Panc1 (cell line): Measurements from ENCODE around the gene STS. TPM values are rescaled to one million over a fixed set of nuclear protein-coding genes. Genes with fewer than 3 reads are reported as not detected.

Experiments used
- ATAC-seq: fragments of 200-7000 bp; cut with Tn5 transposase; 2 replicates; pipeline ENCODE4 v1.9.1; 2020; ENCODE audit warnings: mild to moderate bottlenecking, moderate library complexity
- BruUV-seq: library from RNA; stranded (reverse); fragments of 400-500 nt; replicated peaks from 2 replicates; lab custom pipeline; 2021; lab: Mats Ljungman, UMichigan
- CTCF ChIA-PET: fragments of 300-600 bp; sonication (Branson Sonifier 250); formaldehyde crosslinking; loops from one replicate; lab custom pipeline; 2022; ENCODE audit warnings: antibody characterized with exemption; lab: Charles Lee
- POLR2A ChIA-PET: fragments of 300-600 bp; sonication (Branson Sonifier 250); formaldehyde crosslinking; loops from one replicate; lab custom pipeline; 2022; ENCODE audit warnings: antibody characterized with exemption; lab: Charles Lee
- DNase-seq: peaks from one replicate; pipeline ENCODE4 v3.0.0-alpha.2; 2010; ENCODE audit warnings: low read depth, low spot score
- H3K27ac ChIP-seq: 2 replicates; pipeline ENCODE4 v1.5.1; 2011; ENCODE audit warnings: mild to moderate bottlenecking, low read length, inconsistent platforms
- H3K27me3 ChIP-seq: fragments of 200-500 bp; sonication (Bioruptor generic); 2 replicates; pipeline ENCODE4 v1.6.0; 2014; ENCODE audit warnings: low read length, inconsistent platforms; ENCODE audit not compliant: control insufficient read depth, insufficient read depth
- H3K36me3 ChIP-seq: fragments of 200-500 bp; sonication (Bioruptor generic); 2 replicates; pipeline ENCODE4 v1.5.1; 2014; ENCODE audit warnings: inconsistent platforms, mild to moderate bottlenecking, low read length, moderate library complexity; ENCODE audit not compliant: control insufficient read depth, insufficient read depth
- H3K4me1 ChIP-seq: 2 replicates; pipeline ENCODE4 v1.5.1; 2011; ENCODE audit warnings: inconsistent platforms, mild to moderate bottlenecking, low read length, moderate library complexity; ENCODE audit not compliant: control insufficient read depth, insufficient read depth
- H3K4me3 ChIP-seq, 2 experiments: 2 replicates each; pipeline ENCODE4 v1.5.1; 2011 to 2012; ENCODE audit warnings: low read depth in 2 of 2, low read length in 2 of 2, mild to moderate bottlenecking in 2 of 2, inconsistent platforms in 1 of 2, moderate library complexity in 1 of 2
- H3K9me3 ChIP-seq: fragments of 200-500 bp; sonication (Bioruptor generic); 2 replicates; pipeline ENCODE4 v1.5.1; 2014; ENCODE audit warnings: low read depth, mild to moderate bottlenecking, inconsistent platforms, low read length, moderate library complexity; ENCODE audit not compliant: control insufficient read depth, insufficient read depth
- POLR2AphosphoS5 ChIP-seq: IDR thresholded peaks from 2 replicates; pipeline ENCODE4 v1.6.1; 2012; ENCODE audit warnings: mild to moderate bottlenecking, low read depth, low read length, moderate library complexity
- REST ChIP-seq, 2 experiments: IDR thresholded peaks; 2 replicates each; pipeline ENCODE4 v1.6.1; 2011 to 2012; ENCODE audit warnings: low read depth in 2 of 2, control low read depth in 1 of 2, low read length in 1 of 2, mild to moderate bottlenecking in 1 of 2, moderate library complexity in 1 of 2; ENCODE audit not compliant: insufficient read depth in 1 of 2
- SIN3A ChIP-seq: IDR thresholded peaks from 2 replicates; pipeline ENCODE4 v1.6.1; 2012; ENCODE audit warnings: low read depth, mild to moderate bottlenecking, low read length, moderate library complexity, borderline replicate concordance; ENCODE audit not compliant: insufficient read depth
- TCF7L2 ChIP-seq: IDR thresholded peaks from 2 replicates; pipeline ENCODE4 v1.6.1; 2011; ENCODE audit warnings: mild to moderate bottlenecking, low read depth, low read length, inconsistent platforms
- in situ Hi-C: cut with HindIII; loops from 2 replicates; pipeline ENCODE4 v1.10.0; 2016; ENCODE audit warnings: low sequenced_read_pairs, low pct_unique_long_range_greater_than_20kb
- intact Hi-C: fragments of 100-400 bp; cut with micrococcal nuclease; formaldehyde crosslinking; loops from one replicate; pipeline ENCODE4 v1.10.0; 2022; ENCODE audit not compliant: unreplicated experiment
- total RNA-seq: library from RNA; stranded (reverse); gene quantifications from one replicate; pipeline ENCODE4 v1.2.1, GENCODE V29; 2021; ENCODE audit not compliant: unreplicated experiment
- TF ChIP-seq, protein P1 (sequence below): fragments of 450-650 bp; IDR thresholded peaks from 2 replicates; pipeline ENCODE4 v1.5.1; 2017; ENCODE audit warnings: mild to moderate bottlenecking

STS gene
- total RNA-seq, 1 experiment from 2014 or later: 2.0 TPM

- no peak for DNase-seq
- H3K4me3 ChIP-seq: no peak overlapping the region
Observed at GRCh38 chrX:7120878-7121219, 26.7 kb upstream of the STS start.

DNA sequence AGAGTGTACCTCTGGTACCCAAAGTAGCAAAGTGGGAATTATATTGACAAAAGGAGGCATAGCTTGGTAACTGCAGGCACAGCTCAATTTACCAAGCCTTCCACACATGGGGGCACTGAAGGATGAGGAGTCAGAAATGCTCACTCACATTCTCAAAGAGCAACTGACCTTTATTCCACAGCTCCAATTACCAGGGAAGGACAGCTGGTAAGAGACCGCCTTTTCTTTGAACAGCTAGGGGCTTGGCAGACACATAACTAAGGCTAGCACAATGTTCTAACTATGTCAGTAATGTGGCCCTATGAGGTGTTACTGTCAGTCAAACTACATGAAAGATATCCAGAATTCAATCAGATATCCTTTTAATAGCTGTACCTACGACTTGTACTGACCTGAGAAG, 20.5 kb upstream of the STS start:
- Histone ChIP-seq H3K4me3 (no peak overlapping the region), H3K4me1 (no peaks in the 10 kb centered on the region), H3K27me3 (no peaks in the 10 kb centered on the region), H3K36me3 (no peaks in the 10 kb centered on the region), H3K27ac (no peak overlapping the region), H3K9me3 (no peaks in the 10 kb centered on the region)
- DNase-seq: no peak
- no peak for ATAC-seq
- in situ Hi-C loops (no loop called here), intact Hi-C loops (no loop called here)
- ChIA-PET CTCF (no interaction called here), POLR2A (no interaction called here)
- TF ChIP-seq SIN3A (no peak), TCF7L2 (no peak), POLR2AphosphoS5 (no peak), REST (IDR thresholded peaks at IDR 0.05; ENCODE audit: insufficient read depth in 1 of 2, low read depth in 2 of 2, low read length in 1 of 2) (no peak)
- TF ChIP-seq, protein P1, sequence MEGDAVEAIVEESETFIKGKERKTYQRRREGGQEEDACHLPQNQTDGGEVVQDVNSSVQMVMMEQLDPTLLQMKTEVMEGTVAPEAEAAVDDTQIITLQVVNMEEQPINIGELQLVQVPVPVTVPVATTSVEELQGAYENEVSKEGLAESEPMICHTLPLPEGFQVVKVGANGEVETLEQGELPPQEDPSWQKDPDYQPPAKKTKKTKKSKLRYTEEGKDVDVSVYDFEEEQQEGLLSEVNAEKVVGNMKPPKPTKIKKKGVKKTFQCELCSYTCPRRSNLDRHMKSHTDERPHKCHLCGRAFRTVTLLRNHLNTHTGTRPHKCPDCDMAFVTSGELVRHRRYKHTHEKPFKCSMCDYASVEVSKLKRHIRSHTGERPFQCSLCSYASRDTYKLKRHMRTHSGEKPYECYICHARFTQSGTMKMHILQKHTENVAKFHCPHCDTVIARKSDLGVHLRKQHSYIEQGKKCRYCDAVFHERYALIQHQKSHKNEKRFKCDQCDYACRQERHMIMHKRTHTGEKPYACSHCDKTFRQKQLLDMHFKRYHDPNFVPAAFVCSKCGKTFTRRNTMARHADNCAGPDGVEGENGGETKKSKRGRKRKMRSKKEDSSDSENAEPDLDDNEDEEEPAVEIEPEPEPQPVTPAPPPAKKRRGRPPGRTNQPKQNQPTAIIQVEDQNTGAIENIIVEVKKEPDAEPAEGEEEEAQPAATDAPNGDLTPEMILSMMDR: no peak
- no TSS peak for BruUV-seq

More at GRCh38 chrX:7120878-7121219, 26.7 kb upstream of the STS start:
- no peaks in the 10 kb centered on the region for H3K9me3 ChIP-seq
- in situ Hi-C loops: no loop called here
- ChIA-PET POLR2A (no interaction called here), CTCF (no interaction called here)
- H3K27ac ChIP-seq: no peak overlapping the region
- TF ChIP-seq REST (IDR thresholded peaks at IDR 0.05; ENCODE audit: insufficient read depth in 1 of 2, low read depth in 2 of 2, low read length in 1 of 2): no peak
- TF ChIP-seq, protein P1: no peak
- no peak for TF ChIP-seq SIN3A
- no peak for TF ChIP-seq POLR2AphosphoS5
- TF ChIP-seq TCF7L2: no peak
- H3K36me3 ChIP-seq: no peaks in the 10 kb centered on the region
- BruUV-seq: no TSS peak
- no peaks in the 10 kb centered on the region for H3K27me3 ChIP-seq
- H3K4me1 ChIP-seq: no peaks in the 10 kb centered on the region
- ATAC-seq: no peak
- intact Hi-C loops: no loop called here
